Measurements from ENCODE around the gene DNAJB8. TPM values are rescaled to one million over a fixed set of nuclear protein-coding genes. Genes with fewer than 3 reads are reported as not detected.

The DNAJB8 gene
- total RNA-seq, 1 experiment from 2014 or later: not detected

DNA sequence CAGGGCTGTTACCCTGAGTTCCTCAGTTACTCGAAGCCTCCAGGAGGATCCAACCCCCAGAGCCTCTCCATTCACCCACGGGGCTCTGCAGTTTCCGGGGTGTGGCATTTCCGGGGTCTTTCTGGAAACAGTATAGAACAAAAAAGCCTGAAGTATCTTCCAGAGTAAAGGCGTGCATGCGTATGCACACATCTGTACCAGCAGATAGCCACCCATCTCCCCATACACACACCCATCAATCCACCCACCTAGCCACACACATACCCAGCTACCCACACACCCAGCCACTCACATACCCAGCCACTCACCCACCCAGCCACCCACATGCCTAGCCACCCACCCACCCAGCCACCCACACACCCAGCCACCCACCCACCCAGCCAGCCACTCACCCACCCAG is 2.9 kb upstream of the DNAJB8 start:
- intact Hi-C loops (cut with micrococcal nuclease): no loop called here
- POLR2A ChIA-PET: no interaction called here
- no peak for DNase-seq (ENCODE audit: unreplicated experiment)
- H3K9me3 Mint-ChIP-seq (ENCODE audit: unreplicated experiment): peaks cover 5% of the 10 kb centered on the region
- TF ChIP-seq, protein P1, sequence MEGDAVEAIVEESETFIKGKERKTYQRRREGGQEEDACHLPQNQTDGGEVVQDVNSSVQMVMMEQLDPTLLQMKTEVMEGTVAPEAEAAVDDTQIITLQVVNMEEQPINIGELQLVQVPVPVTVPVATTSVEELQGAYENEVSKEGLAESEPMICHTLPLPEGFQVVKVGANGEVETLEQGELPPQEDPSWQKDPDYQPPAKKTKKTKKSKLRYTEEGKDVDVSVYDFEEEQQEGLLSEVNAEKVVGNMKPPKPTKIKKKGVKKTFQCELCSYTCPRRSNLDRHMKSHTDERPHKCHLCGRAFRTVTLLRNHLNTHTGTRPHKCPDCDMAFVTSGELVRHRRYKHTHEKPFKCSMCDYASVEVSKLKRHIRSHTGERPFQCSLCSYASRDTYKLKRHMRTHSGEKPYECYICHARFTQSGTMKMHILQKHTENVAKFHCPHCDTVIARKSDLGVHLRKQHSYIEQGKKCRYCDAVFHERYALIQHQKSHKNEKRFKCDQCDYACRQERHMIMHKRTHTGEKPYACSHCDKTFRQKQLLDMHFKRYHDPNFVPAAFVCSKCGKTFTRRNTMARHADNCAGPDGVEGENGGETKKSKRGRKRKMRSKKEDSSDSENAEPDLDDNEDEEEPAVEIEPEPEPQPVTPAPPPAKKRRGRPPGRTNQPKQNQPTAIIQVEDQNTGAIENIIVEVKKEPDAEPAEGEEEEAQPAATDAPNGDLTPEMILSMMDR (IDR thresholded peaks at IDR 0.05; ENCODE audit: unreplicated experiment): no peak
- no peak overlapping the region for H3K4me3 Mint-ChIP-seq (ENCODE audit: unreplicated experiment)
- H3K27me3 Mint-ChIP-seq (ENCODE audit: insufficient read depth, unreplicated experiment): peaks cover 71% of the 10 kb centered on the region
- BruUV-seq (replicated peaks): no TSS peak
- no peaks in the 10 kb centered on the region for H3K36me3 Mint-ChIP-seq (ENCODE audit: insufficient read depth, unreplicated experiment)
- CTCF ChIA-PET: interaction anchor here (0.7 kb wide), 1 partner anchor 42 kb away, joined by 3 read pairs; no protein-coding TSS in a partner anchor
- H3K4me1 Mint-ChIP-seq (ENCODE audit: insufficient read depth, unreplicated experiment): no peaks in the 10 kb centered on the region
- no peak overlapping the region for H3K27ac Mint-ChIP-seq (ENCODE audit: low read depth, unreplicated experiment)

DNA sequence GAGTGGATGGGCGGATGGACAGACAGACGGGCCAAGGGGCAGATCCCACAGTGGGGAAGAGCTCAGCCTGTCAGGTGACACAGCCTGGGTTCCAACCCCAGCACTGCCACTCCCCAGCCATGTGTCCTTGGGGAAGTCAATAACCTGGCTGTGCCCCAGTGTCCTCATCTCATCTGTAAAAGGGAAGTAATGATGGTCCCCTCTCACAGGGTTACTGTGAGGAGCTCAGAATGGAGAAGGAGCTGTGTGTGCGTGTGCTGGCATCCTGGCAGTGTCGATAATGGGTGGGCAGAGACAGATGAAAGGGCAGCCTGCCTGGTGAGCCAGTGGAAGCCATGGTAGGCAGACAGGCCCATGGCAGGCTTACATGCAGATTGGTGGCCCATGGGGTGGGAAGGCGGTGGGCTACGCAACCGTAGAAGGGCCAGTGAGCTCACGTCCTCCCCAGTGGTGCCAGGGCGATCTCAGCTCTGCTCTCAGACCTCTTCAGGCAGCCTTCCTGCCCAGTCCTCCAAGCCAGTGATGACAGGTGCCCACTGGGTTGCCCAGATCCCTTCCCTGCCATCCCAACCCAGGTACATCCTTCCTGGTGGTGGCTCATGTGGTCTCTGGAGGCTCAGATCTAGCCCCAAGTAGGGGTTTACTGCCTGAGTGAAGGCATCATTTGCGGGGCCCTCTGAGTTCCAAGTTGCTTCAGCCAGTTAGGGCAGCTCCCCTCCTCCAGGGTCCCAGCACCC is 2.3 kb upstream of the DNAJB8 start:
- no TSS peak for BruUV-seq (replicated peaks)
- DNase-seq (ENCODE audit: unreplicated experiment): no peak

DNA sequence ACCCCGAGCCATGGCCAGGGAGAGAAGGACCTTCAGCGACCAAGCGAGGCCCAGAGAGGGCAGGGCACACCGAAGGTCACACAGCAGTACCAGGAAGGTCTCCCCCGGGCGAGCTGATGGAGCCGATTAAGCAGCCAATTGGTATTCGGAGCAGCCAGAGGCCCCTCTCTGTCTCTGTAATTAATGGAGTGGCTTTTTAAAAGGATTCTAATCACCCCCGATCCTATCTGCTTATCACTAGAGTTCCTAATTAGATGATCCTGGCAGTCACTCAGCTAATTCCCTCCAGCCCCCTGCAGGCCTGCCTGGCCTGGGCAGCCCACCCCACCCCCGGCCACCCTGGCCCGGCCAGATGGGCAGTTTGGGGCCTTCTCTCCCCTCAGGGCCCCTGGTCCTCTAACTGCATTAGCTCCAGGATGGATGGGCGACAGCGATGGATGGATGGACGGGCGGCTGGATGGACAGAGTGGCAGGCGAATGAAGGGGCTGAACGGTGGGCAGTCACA is 1.6 kb upstream of the DNAJB8 start:
- intact Hi-C loops (cut with micrococcal nuclease): no loop called here
- Mint-ChIP-seq H3K4me3 (ENCODE audit: unreplicated experiment) (no peak overlapping the region), H3K27ac (ENCODE audit: low read depth, unreplicated experiment) (no peak overlapping the region), H3K4me1 (ENCODE audit: insufficient read depth, unreplicated experiment) (no peaks in the 10 kb centered on the region), H3K36me3 (ENCODE audit: insufficient read depth, unreplicated experiment) (no peaks in the 10 kb centered on the region), H3K9me3 (ENCODE audit: unreplicated experiment) (peaks cover 5% of the 10 kb centered on the region), H3K27me3 (ENCODE audit: insufficient read depth, unreplicated experiment) (peaks cover 65% of the 10 kb centered on the region)
- BruUV-seq (replicated peaks): no TSS peak
- no peak for DNase-seq (ENCODE audit: unreplicated experiment)
- CTCF ChIA-PET: no interaction called here
- POLR2A ChIA-PET: no interaction called here
- TF ChIP-seq, protein P1 (IDR thresholded peaks at IDR 0.05; ENCODE audit: unreplicated experiment): no peak

More for the DNA sequence above, 2.3 kb upstream of the DNAJB8 start:
- TF ChIP-seq, protein P1 (IDR thresholded peaks at IDR 0.05; ENCODE audit: unreplicated experiment): no peak
- Mint-ChIP-seq H3K4me1 (ENCODE audit: insufficient read depth, unreplicated experiment) (no peaks in the 10 kb centered on the region), H3K27me3 (ENCODE audit: insufficient read depth, unreplicated experiment) (peaks cover 71% of the 10 kb centered on the region), H3K9me3 (ENCODE audit: unreplicated experiment) (peaks cover 5% of the 10 kb centered on the region), H3K4me3 (ENCODE audit: unreplicated experiment) (no peak overlapping the region), H3K27ac (ENCODE audit: low read depth, unreplicated experiment) (no peak overlapping the region), H3K36me3 (ENCODE audit: insufficient read depth, unreplicated experiment) (no peaks in the 10 kb centered on the region)
- POLR2A ChIA-PET: no interaction called here
- intact Hi-C loops (cut with micrococcal nuclease): no loop called here
- CTCF ChIA-PET: interaction anchor here (0.7 kb wide), 1 partner anchor 42 kb away, joined by 3 read pairs; no protein-coding TSS in a partner anchor

DNA sequence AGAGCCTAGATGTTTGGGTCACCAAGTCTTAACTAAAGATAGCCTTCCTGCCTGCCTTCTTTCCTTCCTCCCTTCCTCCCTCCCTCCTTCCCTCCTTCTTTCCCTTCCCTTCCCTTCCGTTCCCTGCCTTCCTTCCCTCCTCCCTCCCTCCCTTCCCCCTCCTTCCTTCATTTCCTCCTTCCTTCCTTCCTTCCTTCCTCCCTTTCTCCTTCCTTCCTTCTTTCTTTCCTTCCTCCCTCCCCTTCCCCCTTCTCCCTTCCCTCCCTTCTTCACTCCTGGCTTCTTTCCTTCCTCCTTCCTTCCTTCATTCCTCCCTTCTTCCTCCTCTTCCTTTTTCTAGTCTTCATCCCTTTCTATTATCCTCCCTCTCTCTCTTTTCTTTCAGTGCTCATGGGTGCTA is 2.0 kb downstream of the DNAJB8 start:
- Mint-ChIP-seq H3K36me3 (ENCODE audit: insufficient read depth, unreplicated experiment) (no peaks in the 10 kb centered on the region), H3K4me3 (ENCODE audit: unreplicated experiment) (no peak overlapping the region), H3K27ac (ENCODE audit: low read depth, unreplicated experiment) (no peak overlapping the region), H3K4me1 (ENCODE audit: insufficient read depth, unreplicated experiment) (no peaks in the 10 kb centered on the region), H3K9me3 (ENCODE audit: unreplicated experiment) (no peaks in the 10 kb centered on the region), H3K27me3 (ENCODE audit: insufficient read depth, unreplicated experiment) (peaks cover 39% of the 10 kb centered on the region)
- no peak for DNase-seq (ENCODE audit: unreplicated experiment)
- ChIA-PET POLR2A (no interaction called here), CTCF (no interaction called here)
- no TSS peak for BruUV-seq (replicated peaks)
- intact Hi-C loops (cut with micrococcal nuclease): no loop called here
- TF ChIP-seq, protein P1 (IDR thresholded peaks at IDR 0.05; ENCODE audit: unreplicated experiment): no peak
